ENCODE data around the gene SLC35E2B. TPM values are rescaled to one million over a fixed set of nuclear protein-coding genes. Genes with fewer than 3 reads are reported as not detected.

The SLC35E2B gene
- total and polyA plus RNA-seq, 2 of the 8 experiments (the other 6 are each of a cell fraction or from before 2014, with no cell fraction given), result 25.9 to 46.7 TPM

GRCh38 chr1:1628754-1629429 lies 63.7 kb downstream of the SLC35E2B start (continued):
- TF ChIP-seq NRF1 (IDR thresholded peaks at IDR 0.05; ENCODE audit: low read depth, low read length) (no peak), SP4 (IDR thresholded peaks at IDR 0.05; ENCODE audit: low read length) (no peak), GABPA (IDR thresholded peaks at IDR 0.05; ENCODE audit: borderline replicate concordance, insufficient read depth, low read length) (peak; percentile 75; the same call in 1 of the 2 replicates), CTCF (IDR thresholded peaks at IDR 0.05; ENCODE audit: control extremely low read depth in 1 of 3, insufficient read depth in 1 of 3, low read depth in 1 of 3, low read length in 3 of 3) (no peak), USF2 (IDR thresholded peaks at IDR 0.05; ENCODE audit: low read length) (0 out of 2 replicates have a peak, but pooled peaks have one; percentile 3), KDM1A (IDR thresholded peaks at IDR 0.05; ENCODE audit: borderline replicate concordance, low read length) (no peak), TAF1 (IDR thresholded peaks at IDR 0.05; ENCODE audit: low read depth, low read length) (no peak), E2F6 (IDR thresholded peaks at IDR 0.05) (peak; percentile 52; the same call in 1 of the 2 replicates)

Data from H1 (cell line).